ENCODE data around the gene PSMD8. TPM values are rescaled to one million over a fixed set of nuclear protein-coding genes. Genes with fewer than 3 reads are reported as not detected.
"Not testable (repeated sequence)": the region's sequence is repeated elsewhere in the genome, so short reads cannot be mapped to it uniquely, and the experiment has no call there.

Gene PSMD8
- total RNA-seq, 1 donor from 2014 or later = 286 TPM

DNA sequence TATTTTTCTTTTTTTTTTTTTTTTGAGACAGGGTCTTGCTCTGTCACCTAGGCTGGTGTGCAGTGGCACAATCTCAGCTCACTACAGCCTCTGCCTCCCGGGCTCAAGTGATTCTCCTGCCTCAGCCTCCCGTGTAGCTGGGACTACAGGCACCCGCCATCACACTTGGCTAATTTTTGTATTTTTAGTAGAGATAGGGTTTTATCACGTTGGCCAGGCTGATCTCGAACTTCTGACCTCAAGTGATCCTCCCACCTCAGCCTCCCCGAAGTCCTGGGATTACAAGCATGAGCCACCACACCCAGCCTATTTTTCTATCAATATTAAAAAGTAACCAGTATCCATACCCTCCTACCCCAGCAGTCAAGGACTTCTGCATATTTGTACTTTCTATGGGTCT is 36.0 kb downstream of the PSMD8 start:
- H3K4me1 Mint-ChIP-seq (ENCODE audit: low read depth); H3K9me3 Mint-ChIP-seq; H3K27me3 Mint-ChIP-seq (ENCODE audit: low read depth); H3K4me3 Mint-ChIP-seq (ENCODE audit: low read depth); DNase-seq (ENCODE audit: low spot score); intact Hi-C loops (cut with micrococcal nuclease); H3K27ac Mint-ChIP-seq: not testable (repeated sequence)
- H3K36me3 Mint-ChIP-seq (ENCODE audit: low read depth) = peaks cover 39% of the 10 kb centered on the region

DNA sequence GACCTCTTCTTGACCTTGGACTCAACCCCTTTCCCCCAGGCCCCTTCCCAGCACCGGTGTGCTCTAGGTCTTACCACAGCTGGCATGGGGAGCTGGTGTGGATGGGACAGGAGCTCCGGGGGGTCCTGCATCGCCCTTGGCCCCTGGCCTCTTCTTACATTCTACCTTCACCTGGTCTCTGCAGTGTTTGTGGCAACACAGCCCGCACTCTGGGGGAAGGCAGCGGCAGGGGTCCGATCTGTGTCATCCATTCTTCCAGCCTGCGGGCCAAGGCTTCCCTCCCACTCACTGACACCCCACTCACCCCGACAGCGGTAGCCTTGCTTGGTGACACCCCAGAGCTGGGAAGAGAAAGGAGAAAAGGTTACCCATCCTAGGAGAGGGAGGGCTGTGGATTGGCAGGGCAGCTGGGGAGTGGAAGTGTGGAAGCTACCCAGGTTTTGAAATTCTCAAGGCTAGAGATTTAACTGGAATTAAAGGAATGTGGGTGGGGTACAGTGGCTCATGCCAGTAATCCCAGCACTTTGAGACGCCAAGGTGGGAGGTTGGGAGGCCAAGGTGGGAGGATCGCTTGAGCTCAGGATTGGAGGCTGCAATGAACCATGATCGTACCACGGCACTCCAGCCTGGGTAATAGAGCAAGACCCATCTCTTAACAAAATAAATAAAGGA is 36.8 kb downstream of the PSMD8 start:
- Mint-ChIP-seq H3K27me3 (ENCODE audit: low read depth) (no peaks in the 10 kb centered on the region), H3K4me1 (ENCODE audit: low read depth) (no peaks in the 10 kb centered on the region), H3K36me3 (ENCODE audit: low read depth) (peaks cover 37% of the 10 kb centered on the region), H3K9me3 (no peaks in the 10 kb centered on the region), H3K4me3 (ENCODE audit: low read depth) (no peak overlapping the region), H3K27ac (no peak overlapping the region)
- intact Hi-C loops (cut with micrococcal nuclease) = no loop called here
- DNase-seq (ENCODE audit: low spot score) = no peak

GRCh38 chr19:38411898-38412297 is 37.5 kb downstream of the PSMD8 start:
- H3K27ac Mint-ChIP-seq = not testable (repeated sequence)

GRCh38 chr19:38412491-38412890 is 38.1 kb downstream of the PSMD8 start:
- Mint-ChIP-seq H3K4me3 (ENCODE audit: low read depth) (no peak overlapping the region), H3K27ac (no peak overlapping the region), H3K4me1 (ENCODE audit: low read depth) (peaks cover 9% of the 10 kb centered on the region), H3K27me3 (ENCODE audit: low read depth) (no peaks in the 10 kb centered on the region), H3K9me3 (no peaks in the 10 kb centered on the region), H3K36me3 (ENCODE audit: low read depth) (peaks cover 34% of the 10 kb centered on the region)
- intact Hi-C loops (cut with micrococcal nuclease) = no loop called here
- no peak for DNase-seq (ENCODE audit: low spot score)

More at GRCh38 chr19:38411898-38412297, 37.5 kb downstream of the PSMD8 start:
- DNase-seq (ENCODE audit: low spot score); intact Hi-C loops (cut with micrococcal nuclease); H3K27me3 Mint-ChIP-seq (ENCODE audit: low read depth); H3K9me3 Mint-ChIP-seq; H3K4me1 Mint-ChIP-seq (ENCODE audit: low read depth); H3K4me3 Mint-ChIP-seq (ENCODE audit: low read depth): not testable (repeated sequence)
- H3K36me3 Mint-ChIP-seq (ENCODE audit: low read depth) = peaks cover 34% of the 10 kb centered on the region

DNA sequence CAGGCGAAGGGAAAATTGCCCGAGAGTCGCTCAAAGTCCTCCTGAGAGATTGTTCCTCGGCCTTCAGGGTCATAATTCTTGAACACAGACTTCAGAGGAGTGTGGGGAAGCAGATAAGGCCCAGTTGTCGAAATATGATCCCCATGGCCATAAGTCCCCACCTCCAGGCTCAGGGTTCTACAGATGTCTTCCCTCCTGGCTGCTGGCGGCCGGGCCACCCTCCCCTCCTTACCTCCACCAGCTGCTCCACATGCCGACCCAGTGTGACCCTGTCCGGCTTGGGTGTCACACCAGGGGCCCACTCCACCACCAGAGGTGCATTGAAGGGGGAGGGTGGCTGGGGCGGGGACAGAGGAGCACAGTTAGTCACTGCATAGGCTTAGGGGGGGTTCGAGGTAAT is 38.6 kb downstream of the PSMD8 start:
- peaks cover 14% of the 10 kb centered on the region for H3K4me1 Mint-ChIP-seq (ENCODE audit: low read depth)

GRCh38 chr19:38413416-38413815 is 39.0 kb downstream of the PSMD8 start:
- Mint-ChIP-seq H3K4me1 (ENCODE audit: low read depth) (peaks cover 16% of the 10 kb centered on the region), H3K27ac (no peak overlapping the region), H3K9me3 (no peaks in the 10 kb centered on the region), H3K36me3 (ENCODE audit: low read depth) (peaks cover 29% of the 10 kb centered on the region), H3K4me3 (ENCODE audit: low read depth) (no peak overlapping the region), H3K27me3 (ENCODE audit: low read depth) (no peaks in the 10 kb centered on the region)
- intact Hi-C loops (cut with micrococcal nuclease) = no loop called here
- no peak for DNase-seq (ENCODE audit: low spot score)

More for the DNA sequence above, 38.6 kb downstream of the PSMD8 start:
- no peak for DNase-seq (ENCODE audit: low spot score)
- H3K27ac Mint-ChIP-seq = no peak overlapping the region
- H3K36me3 Mint-ChIP-seq (ENCODE audit: low read depth) = peaks cover 31% of the 10 kb centered on the region
- intact Hi-C loops (cut with micrococcal nuclease) = no loop called here
- no peaks in the 10 kb centered on the region for H3K27me3 Mint-ChIP-seq (ENCODE audit: low read depth)
- no peak overlapping the region for H3K4me3 Mint-ChIP-seq (ENCODE audit: low read depth)
- H3K9me3 Mint-ChIP-seq = no peaks in the 10 kb centered on the region

DNA sequence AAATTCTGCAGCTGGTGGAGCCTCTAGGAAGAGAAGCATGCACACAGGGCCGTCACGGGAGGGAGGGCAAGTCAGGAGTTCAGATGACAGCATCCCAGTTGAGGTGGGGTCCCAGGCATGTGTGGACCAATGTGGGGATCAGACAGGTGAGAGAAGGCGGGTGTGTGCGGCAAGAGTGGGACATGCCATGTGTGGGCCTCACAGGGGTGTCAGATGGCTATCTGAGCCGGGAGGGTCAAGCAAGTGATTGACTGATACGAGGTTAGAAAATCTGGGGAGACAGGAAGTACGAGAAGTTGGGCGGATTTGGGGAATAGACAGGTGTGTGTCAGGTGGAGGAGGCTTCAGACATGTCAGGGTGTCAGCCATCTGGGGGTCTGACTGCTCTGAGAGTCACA is 42.8 kb downstream of the PSMD8 start:
- peaks cover 22% of the 10 kb centered on the region for H3K4me1 Mint-ChIP-seq (ENCODE audit: low read depth)
- intact Hi-C loops (cut with micrococcal nuclease) = no loop called here
- no peak for DNase-seq (ENCODE audit: low spot score)
- H3K27ac Mint-ChIP-seq = peak overlapping the region; percentile 60
- H3K4me3 Mint-ChIP-seq (ENCODE audit: low read depth) = peak overlapping the region; percentile 73
- H3K36me3 Mint-ChIP-seq (ENCODE audit: low read depth) = peaks cover 13% of the 10 kb centered on the region
- H3K27me3 Mint-ChIP-seq (ENCODE audit: low read depth) = no peaks in the 10 kb centered on the region
- no peaks in the 10 kb centered on the region for H3K9me3 Mint-ChIP-seq

DNA sequence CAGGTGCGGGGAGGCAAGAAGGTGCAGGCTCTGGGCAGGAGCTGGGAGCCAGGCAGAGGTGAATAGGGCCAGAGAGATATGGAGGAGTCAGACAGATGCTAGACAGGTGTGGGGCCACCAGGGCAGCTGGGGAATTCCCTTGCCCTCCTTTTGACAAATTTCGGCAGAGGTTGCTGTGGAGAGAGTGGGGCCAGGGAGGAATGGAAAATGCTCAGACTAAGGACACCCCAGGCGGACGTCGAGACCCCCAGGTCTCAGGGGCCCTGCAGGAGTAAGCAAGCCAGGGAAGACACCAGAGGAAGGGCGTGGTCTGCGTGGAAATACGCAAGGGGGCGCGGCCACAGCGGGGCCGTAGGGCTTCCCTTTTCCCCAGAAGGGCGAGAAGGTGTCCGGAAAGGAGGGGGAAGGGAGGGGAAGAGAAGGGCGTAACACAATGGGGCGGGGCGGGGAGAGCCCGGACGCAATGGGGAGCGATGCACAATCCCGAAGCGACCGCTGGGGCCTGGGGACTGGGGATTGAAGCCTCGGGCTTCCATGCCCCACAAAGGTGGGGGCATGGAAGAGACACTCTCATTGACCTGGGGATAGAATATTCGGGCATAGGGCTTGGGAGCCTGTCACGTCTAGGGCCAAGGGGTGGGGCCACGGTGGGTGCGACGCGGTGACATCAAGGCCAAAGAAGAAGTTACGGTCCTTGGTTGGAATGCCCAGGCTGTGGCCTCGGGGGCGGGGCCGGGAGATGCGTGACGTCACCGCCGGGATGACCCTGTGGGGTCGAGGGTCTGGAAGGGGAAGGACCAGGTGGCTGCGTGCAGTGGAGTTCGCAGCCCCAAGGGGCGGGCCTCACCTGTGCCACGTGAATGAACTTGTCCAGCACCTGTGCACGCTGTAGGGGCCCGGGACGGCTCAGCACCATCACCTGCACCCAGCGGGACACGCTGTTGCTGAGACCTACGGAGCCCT is 43.5 kb downstream of the PSMD8 start:
- Mint-ChIP-seq H3K4me1 (ENCODE audit: low read depth) (peaks cover 22% of the 10 kb centered on the region), H3K36me3 (ENCODE audit: low read depth) (peaks cover 9% of the 10 kb centered on the region), H3K9me3 (no peaks in the 10 kb centered on the region), H3K27ac (peak overlapping the region; percentile 60), H3K27me3 (ENCODE audit: low read depth) (no peaks in the 10 kb centered on the region), H3K4me3 (ENCODE audit: low read depth) (peak overlapping the region; percentile 73)
- intact Hi-C loops (cut with micrococcal nuclease) = no loop called here
- DNase-seq (ENCODE audit: low spot score) = peak; percentile 67

GRCh38 chr19:38420935-38421334 is 46.6 kb downstream of the PSMD8 start:
- H3K27me3 Mint-ChIP-seq (ENCODE audit: low read depth) = no peaks in the 10 kb centered on the region
- H3K9me3 Mint-ChIP-seq = no peaks in the 10 kb centered on the region
- no peak for DNase-seq (ENCODE audit: low spot score)
- peaks cover 9% of the 10 kb centered on the region for H3K36me3 Mint-ChIP-seq (ENCODE audit: low read depth)
- H3K27ac Mint-ChIP-seq = no peak overlapping the region
- H3K4me1 Mint-ChIP-seq (ENCODE audit: low read depth) = peaks cover 24% of the 10 kb centered on the region
- intact Hi-C loops (cut with micrococcal nuclease) = no loop called here
- H3K4me3 Mint-ChIP-seq (ENCODE audit: low read depth) = no peak overlapping the region

- H3K36me3 Mint-ChIP-seq (ENCODE audit: low read depth) = peaks cover 9% of the 10 kb centered on the region
- H3K4me1 Mint-ChIP-seq (ENCODE audit: low read depth) = peaks cover 27% of the 10 kb centered on the region
- no peak overlapping the region for H3K4me3 Mint-ChIP-seq (ENCODE audit: low read depth)
- no peak overlapping the region for H3K27ac Mint-ChIP-seq
- H3K9me3 Mint-ChIP-seq = no peaks in the 10 kb centered on the region
- intact Hi-C loops (cut with micrococcal nuclease) = no loop called here
- no peak for DNase-seq (ENCODE audit: low spot score)
- H3K27me3 Mint-ChIP-seq (ENCODE audit: low read depth) = no peaks in the 10 kb centered on the region
Measured at GRCh38 chr19:38421856-38422255, 47.5 kb downstream of the PSMD8 start.

DNA sequence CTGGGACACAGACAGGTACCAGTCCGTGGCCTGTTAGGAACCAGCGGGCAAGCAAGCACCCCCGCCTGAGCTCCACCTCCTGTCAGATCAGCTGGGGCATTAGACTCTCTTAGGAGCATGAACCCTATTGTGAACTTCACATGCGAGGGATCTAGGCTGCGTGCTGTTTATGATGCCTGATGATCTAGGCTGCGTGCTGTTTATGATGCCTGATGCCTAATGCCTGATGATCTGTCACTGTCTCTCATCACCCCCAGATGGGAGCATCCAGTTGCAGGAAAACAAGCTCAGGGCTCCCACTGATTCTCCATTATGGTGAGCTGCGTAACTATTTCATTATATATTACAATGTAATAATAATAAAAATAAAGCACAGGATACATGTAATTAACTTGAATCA is 48.1 kb downstream of the PSMD8 start:
- intact Hi-C loops (cut with micrococcal nuclease) = no loop called here
- peaks cover 25% of the 10 kb centered on the region for H3K4me1 Mint-ChIP-seq (ENCODE audit: low read depth)
- H3K27ac Mint-ChIP-seq = no peak overlapping the region
- no peak for DNase-seq (ENCODE audit: low spot score)
- H3K36me3 Mint-ChIP-seq (ENCODE audit: low read depth) = peaks cover 5% of the 10 kb centered on the region
- no peaks in the 10 kb centered on the region for H3K9me3 Mint-ChIP-seq
- no peak overlapping the region for H3K4me3 Mint-ChIP-seq (ENCODE audit: low read depth)
- no peaks in the 10 kb centered on the region for H3K27me3 Mint-ChIP-seq (ENCODE audit: low read depth)

GRCh38 chr19:38424272-38424671 is 49.9 kb downstream of the PSMD8 start:
- no peaks in the 10 kb centered on the region for H3K9me3 Mint-ChIP-seq
- peaks cover 3% of the 10 kb centered on the region for H3K36me3 Mint-ChIP-seq (ENCODE audit: low read depth)
- no peak overlapping the region for H3K4me3 Mint-ChIP-seq (ENCODE audit: low read depth)
- peaks cover 22% of the 10 kb centered on the region for H3K4me1 Mint-ChIP-seq (ENCODE audit: low read depth)
- no peaks in the 10 kb centered on the region for H3K27me3 Mint-ChIP-seq (ENCODE audit: low read depth)
- H3K27ac Mint-ChIP-seq = no peak overlapping the region
- intact Hi-C loops (cut with micrococcal nuclease) = no loop called here
- no peak for DNase-seq (ENCODE audit: low spot score)

GRCh38 chr19:38425222-38425809 is 50.9 kb downstream of the PSMD8 start:
- Mint-ChIP-seq H3K4me1 (ENCODE audit: low read depth) (peaks cover 28% of the 10 kb centered on the region), H3K27me3 (ENCODE audit: low read depth) (no peaks in the 10 kb centered on the region), H3K36me3 (ENCODE audit: low read depth) (peaks cover 3% of the 10 kb centered on the region), H3K27ac (peak overlapping the region; percentile 95), H3K4me3 (ENCODE audit: low read depth) (peak overlapping the region; percentile 75), H3K9me3 (no peaks in the 10 kb centered on the region)
- intact Hi-C loops (cut with micrococcal nuclease) = loop anchor here (5.0 kb wide), 2 partner anchors 82 to 192 kb away; partner anchors contain the start of genes EIF3K and MAP4K1
- DNase-seq (ENCODE audit: low spot score) = no peak

Data from activated T-helper 2 cell treated with anti-CD3 and anti-CD28 coated beads, Interferon-gamma antibody, Interleukin-2, Interleukin-4, amounts not matched to agents 10 μg/mL and 5 μg/mL and 100 μg/mL, durations not matched to agents 14 hours and 24 hours and 36 hours (primary cell).